HEK293 (cell line): ENCODE measurements around the gene DZIP1L.

Experiments
- CTCF ChIA-PET: fragments of 350-600 bp; formaldehyde crosslinking; extraction: SDS; loops from one replicate; lab custom pipeline; 2021; ENCODE audit warnings: antibody characterized with exemption; lab: Yijun Ruan, JAX
- POLR2A ChIA-PET: fragments of 300-600 bp; formaldehyde crosslinking; extraction: SDS; loops from one replicate; lab custom pipeline; 2020; ENCODE audit warnings: antibody characterized with exemption, inconsistent platforms; lab: Yijun Ruan, JAX
- H3K27ac ChIP-seq: fragments of 200-500 bp; sonication (Bioruptor generic); 2 replicates; pipeline ENCODE4 v1.5.1; 2014; ENCODE audit warnings: low read depth, low read length, control low read depth, inconsistent platforms; ENCODE audit errors: extremely low read depth
- H3K36me3 ChIP-seq, 2 experiments: fragments of 200-500 bp in 1 of 2; sonication (Bioruptor generic) in 1 of 2; 1 replicate in 1 of 2; 2 replicates in 1 of 2; pipeline ENCODE4 v1.5.1; 2014 to 2017; ENCODE audit warnings: inconsistent platforms in 2 of 2, low read length in 2 of 2; ENCODE audit not compliant: control insufficient read depth in 2 of 2, insufficient read depth in 1 of 2
- H3K4me1 ChIP-seq: fragments of 200-500 bp; sonication (Bioruptor generic); 2 replicates; pipeline ENCODE4 v1.5.1; 2014; ENCODE audit warnings: mild to moderate bottlenecking, low read length, inconsistent platforms; ENCODE audit not compliant: control insufficient read depth, insufficient read depth
- H3K4me3 ChIP-seq: 2 replicates; pipeline ENCODE4 v1.5.1; 2011; ENCODE audit warnings: low read depth, mild to moderate bottlenecking, control low read depth, low read length, moderate library complexity
- H3K9me3 ChIP-seq: fragments of 200-500 bp; sonication (Bioruptor generic); 2 replicates; pipeline ENCODE4 v1.5.1; 2014; ENCODE audit warnings: low read depth, low read length, inconsistent platforms; ENCODE audit not compliant: control insufficient read depth, insufficient read depth
- ATF2 ChIP-seq: fragments of 450-650 bp; formaldehyde crosslinking; IDR thresholded peaks from 2 replicates; pipeline ENCODE4 v1.5.1; 2016; ENCODE audit warnings: missing biosample characterization, missing genetic modification characterization, low read depth
- BCL11A ChIP-seq: fragments of 450-650 bp; formaldehyde crosslinking; IDR thresholded peaks from 2 replicates; pipeline ENCODE4 v1.5.1; 2016; ENCODE audit warnings: low read depth, missing biosample characterization, missing genetic modification characterization
- PRDM10 ChIP-seq: fragments of 450-650 bp; formaldehyde crosslinking; IDR thresholded peaks from 2 replicates; pipeline ENCODE4 v1.5.1; 2016; ENCODE audit warnings: missing biosample characterization, missing genetic modification characterization
- SP7 ChIP-seq: fragments of 450-650 bp; formaldehyde crosslinking; IDR thresholded peaks from 2 replicates; pipeline ENCODE4 v1.5.1; 2016; ENCODE audit warnings: missing biosample characterization, missing genetic modification characterization
- ZNF112 ChIP-seq: fragments of 450-650 bp; formaldehyde crosslinking; IDR thresholded peaks from 2 replicates; pipeline ENCODE4 v1.5.0; 2017; ENCODE audit warnings: missing biosample characterization, missing genetic modification characterization
- ZNF146 ChIP-seq: fragments of 450-650 bp; formaldehyde crosslinking; IDR thresholded peaks from 2 replicates; pipeline ENCODE4 v1.5.1; 2016; ENCODE audit warnings: missing biosample characterization, missing genetic modification characterization
- ZNF155 ChIP-seq: fragments of 450-650 bp; formaldehyde crosslinking; IDR thresholded peaks from 2 replicates; pipeline ENCODE4 v1.5.1; 2016; ENCODE audit warnings: missing biosample characterization, missing genetic modification characterization
- ZNF175 ChIP-seq: fragments of 450-650 bp; formaldehyde crosslinking; IDR thresholded peaks from 2 replicates; pipeline ENCODE4 v1.5.1; 2016; ENCODE audit warnings: missing biosample characterization, missing genetic modification characterization
- ZNF184 ChIP-seq: fragments of 450-650 bp; IDR thresholded peaks from 2 replicates; pipeline ENCODE4 v1.5.1; 2018; ENCODE audit warnings: missing biosample characterization, mild to moderate bottlenecking, missing genetic modification characterization
- ZNF24 ChIP-seq: fragments of 450-650 bp; formaldehyde crosslinking; IDR thresholded peaks from 2 replicates; pipeline ENCODE4 v1.5.1; 2016; ENCODE audit warnings: missing biosample characterization, missing genetic modification characterization
- ZNF335 ChIP-seq: fragments of 450-650 bp; formaldehyde crosslinking; conservative IDR thresholded peaks from 2 replicates; pipeline ENCODE4 v1.5.1; 2016; ENCODE audit warnings: missing biosample characterization, missing genetic modification characterization
- ZNF423 ChIP-seq: fragments of 450-650 bp; formaldehyde crosslinking; IDR thresholded peaks from 2 replicates; pipeline ENCODE4 v1.5.1; 2016; ENCODE audit warnings: missing biosample characterization, missing genetic modification characterization
- ZNF473 ChIP-seq: fragments of 450-650 bp; formaldehyde crosslinking; IDR thresholded peaks from 2 replicates; pipeline ENCODE4 v1.5.1; 2017; ENCODE audit warnings: missing biosample characterization, missing genetic modification characterization
- ZNF529 ChIP-seq: fragments of 450-650 bp; formaldehyde crosslinking; IDR thresholded peaks from 2 replicates; pipeline ENCODE4 v1.5.1; 2017; ENCODE audit warnings: missing genetic modification characterization, missing biosample characterization; ENCODE audit not compliant: insufficient replicate concordance
- ZNF561 ChIP-seq: fragments of 450-650 bp; IDR thresholded peaks from 2 replicates; pipeline ENCODE4 v1.5.1; 2018; ENCODE audit warnings: missing biosample characterization, missing genetic modification characterization, borderline replicate concordance
- ZNF610 ChIP-seq: fragments of 450-650 bp; formaldehyde crosslinking; IDR thresholded peaks from 2 replicates; pipeline ENCODE4 v1.5.1; 2016; ENCODE audit warnings: missing biosample characterization, missing genetic modification characterization, borderline replicate concordance
- ZNF626 ChIP-seq: fragments of 450-650 bp; sonication (Bioruptor Pico); formaldehyde crosslinking; IDR thresholded peaks from 2 replicates; pipeline ENCODE4 v1.5.1; 2018; ENCODE audit warnings: missing biosample characterization, missing genetic modification characterization, inconsistent platforms
- ZNF747 ChIP-seq: fragments of 450-650 bp; formaldehyde crosslinking; IDR thresholded peaks from 2 replicates; pipeline ENCODE4 v1.5.1; 2016; ENCODE audit warnings: missing biosample characterization, missing genetic modification characterization
- ZNF791 ChIP-seq: fragments of 450-650 bp; formaldehyde crosslinking; IDR thresholded peaks from 2 replicates; pipeline ENCODE4 v1.5.1; 2016; ENCODE audit warnings: missing biosample characterization, missing genetic modification characterization
- ZSCAN18 ChIP-seq: fragments of 450-650 bp; formaldehyde crosslinking; IDR thresholded peaks from 2 replicates; pipeline ENCODE4 v1.5.1; 2016; ENCODE audit warnings: missing biosample characterization, missing genetic modification characterization
- TF ChIP-seq, protein P1 (sequence below): fragments of 450-650 bp; formaldehyde crosslinking; IDR thresholded peaks from 2 replicates; pipeline ENCODE4 v1.5.1; 2016; ENCODE audit warnings: missing biosample characterization, missing genetic modification characterization, borderline replicate concordance
- TF ChIP-seq, protein P2 (sequence below): fragments of 450-650 bp; formaldehyde crosslinking; IDR thresholded peaks from 2 replicates; pipeline ENCODE4 v1.5.1; 2016; ENCODE audit warnings: missing biosample characterization, missing genetic modification characterization
- TF ChIP-seq, protein P3 (sequence below): fragments of 450-650 bp; formaldehyde crosslinking; IDR thresholded peaks from 2 replicates; pipeline ENCODE4 v1.5.1; 2016; ENCODE audit warnings: missing biosample characterization, missing genetic modification characterization

The DZIP1L gene

DNA sequence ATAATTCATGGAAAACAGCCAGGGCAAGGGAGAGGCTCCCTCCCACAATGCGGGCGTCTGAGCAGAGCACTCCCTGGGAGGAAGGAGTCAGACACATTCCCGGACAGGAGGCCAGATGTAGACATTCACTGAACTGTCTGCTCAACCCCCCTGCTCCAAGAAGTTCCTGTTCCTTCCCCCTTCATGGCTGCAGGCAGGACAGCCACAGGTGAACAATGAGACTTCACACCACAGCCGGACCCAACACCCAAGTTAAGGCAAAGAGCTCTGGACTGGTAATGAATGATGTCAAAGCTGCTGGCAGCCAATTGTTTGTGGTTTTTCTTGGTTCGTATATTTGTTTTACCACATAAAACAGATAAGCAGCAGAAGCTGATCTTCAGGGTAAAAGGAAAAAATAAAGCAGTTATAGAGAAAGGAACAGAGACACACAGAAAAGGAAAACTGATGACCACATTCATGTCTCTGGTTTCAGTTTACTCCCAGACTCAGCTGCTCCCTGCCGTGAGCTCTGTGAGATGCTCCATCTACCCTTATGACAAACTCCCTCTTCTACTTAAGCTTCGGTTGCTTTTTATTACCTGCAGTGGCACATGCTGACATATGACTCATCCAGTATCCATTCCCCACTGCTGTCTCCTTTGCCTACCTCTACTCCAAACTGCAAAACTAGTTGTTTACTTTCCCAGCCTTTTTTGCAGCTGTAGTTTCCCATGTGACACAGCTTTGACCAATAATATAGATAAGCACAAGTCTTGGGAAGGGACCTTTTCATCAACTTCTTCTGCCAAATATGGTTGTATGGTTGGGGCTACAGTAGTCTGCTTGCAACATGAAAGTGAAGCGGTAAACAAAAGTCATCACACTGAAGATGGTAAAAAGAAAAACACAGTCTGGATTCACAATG lies 33.1 kb downstream of the DZIP1L start:
- no peak overlapping the region for H3K4me3 ChIP-seq
- 0 out of 2 replicates have a peak, but pooled peaks cover 8% of the 10 kb centered on the region for H3K4me1 ChIP-seq
- H3K36me3 ChIP-seq, result peaks cover 0 to 75% of the 10 kb centered on the region in 2 experiments; a peak in 1 of 3 replicates
- ChIA-PET POLR2A (interaction anchor here (0.6 to 1.6 kb wide), 3 partner anchors 12 to 33 kb away, joined by 3 to 10 read pairs (median 5); partner anchors contain the start of gene DZIP1L), CTCF (interaction anchor here (0.8 to 2.2 kb wide), 7 partner anchors 9 to 397 kb away, joined by 3 to 16 read pairs (median 5); no protein-coding TSS in a partner anchor)
- H3K9me3 ChIP-seq, result no peaks in the 10 kb centered on the region
- H3K27ac ChIP-seq, result peak overlapping the region; percentile 43; the same call in 1 of the 2 replicates
- TF ChIP-seq ZNF423 (tag by site-specific recombination) (no peak), PRDM10 (tag by site-specific recombination) (peak; percentile 82), ZNF561 (tag by site-specific recombination) (peak; percentile 75), ZNF146 (tag by site-specific recombination) (no peak), ZNF529 (tag by site-specific recombination) (no peak), ZNF112 (no peak), ZNF175 (tag by site-specific recombination) (no peak), ATF2 (tag by site-specific recombination) (peak; percentile 38), ZNF610 (tag by site-specific recombination) (no peak), SP7 (tag by site-specific recombination) (peak; percentile 93), ZNF791 (tag by site-specific recombination) (no peak), ZNF155 (tag by site-specific recombination) (no peak), ZNF473 (no peak), ZNF626 (tag by site-specific recombination) (no peak), ZNF24 (tag by site-specific recombination) (peak; percentile 84), ZNF335 (tag by site-specific recombination) (no peak), ZNF184 (no peak; the same call in 1 of the 2 replicates), ZSCAN18 (tag by site-specific recombination) (no peak), ZNF747 (tag by site-specific recombination) (no peak), BCL11A (tag by site-specific recombination) (peak; percentile 58)
- TF ChIP-seq, protein P1, sequence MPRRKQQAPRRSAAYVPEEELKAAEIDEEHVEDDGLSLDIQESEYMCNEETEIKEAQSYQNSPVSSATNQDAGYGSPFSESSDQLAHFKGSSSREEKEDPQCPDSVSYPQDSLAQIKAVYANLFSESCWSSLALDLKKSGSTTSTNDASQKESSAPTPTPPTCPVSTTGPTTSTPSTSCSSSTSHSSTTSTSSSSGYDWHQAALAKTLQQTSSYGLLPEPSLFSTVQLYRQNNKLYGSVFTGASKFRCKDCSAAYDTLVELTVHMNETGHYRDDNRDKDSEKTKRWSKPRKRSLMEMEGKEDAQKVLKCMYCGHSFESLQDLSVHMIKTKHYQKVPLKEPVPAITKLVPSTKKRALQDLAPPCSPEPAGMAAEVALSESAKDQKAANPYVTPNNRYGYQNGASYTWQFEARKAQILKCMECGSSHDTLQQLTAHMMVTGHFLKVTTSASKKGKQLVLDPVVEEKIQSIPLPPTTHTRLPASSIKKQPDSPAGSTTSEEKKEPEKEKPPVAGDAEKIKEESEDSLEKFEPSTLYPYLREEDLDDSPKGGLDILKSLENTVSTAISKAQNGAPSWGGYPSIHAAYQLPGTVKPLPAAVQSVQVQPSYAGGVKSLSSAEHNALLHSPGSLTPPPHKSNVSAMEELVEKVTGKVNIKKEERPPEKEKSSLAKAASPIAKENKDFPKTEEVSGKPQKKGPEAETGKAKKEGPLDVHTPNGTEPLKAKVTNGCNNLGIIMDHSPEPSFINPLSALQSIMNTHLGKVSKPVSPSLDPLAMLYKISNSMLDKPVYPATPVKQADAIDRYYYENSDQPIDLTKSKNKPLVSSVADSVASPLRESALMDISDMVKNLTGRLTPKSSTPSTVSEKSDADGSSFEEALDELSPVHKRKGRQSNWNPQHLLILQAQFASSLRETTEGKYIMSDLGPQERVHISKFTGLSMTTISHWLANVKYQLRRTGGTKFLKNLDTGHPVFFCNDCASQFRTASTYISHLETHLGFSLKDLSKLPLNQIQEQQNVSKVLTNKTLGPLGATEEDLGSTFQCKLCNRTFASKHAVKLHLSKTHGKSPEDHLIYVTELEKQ (tag by site-specific recombination), result peak; percentile 82
- TF ChIP-seq, protein P2, sequence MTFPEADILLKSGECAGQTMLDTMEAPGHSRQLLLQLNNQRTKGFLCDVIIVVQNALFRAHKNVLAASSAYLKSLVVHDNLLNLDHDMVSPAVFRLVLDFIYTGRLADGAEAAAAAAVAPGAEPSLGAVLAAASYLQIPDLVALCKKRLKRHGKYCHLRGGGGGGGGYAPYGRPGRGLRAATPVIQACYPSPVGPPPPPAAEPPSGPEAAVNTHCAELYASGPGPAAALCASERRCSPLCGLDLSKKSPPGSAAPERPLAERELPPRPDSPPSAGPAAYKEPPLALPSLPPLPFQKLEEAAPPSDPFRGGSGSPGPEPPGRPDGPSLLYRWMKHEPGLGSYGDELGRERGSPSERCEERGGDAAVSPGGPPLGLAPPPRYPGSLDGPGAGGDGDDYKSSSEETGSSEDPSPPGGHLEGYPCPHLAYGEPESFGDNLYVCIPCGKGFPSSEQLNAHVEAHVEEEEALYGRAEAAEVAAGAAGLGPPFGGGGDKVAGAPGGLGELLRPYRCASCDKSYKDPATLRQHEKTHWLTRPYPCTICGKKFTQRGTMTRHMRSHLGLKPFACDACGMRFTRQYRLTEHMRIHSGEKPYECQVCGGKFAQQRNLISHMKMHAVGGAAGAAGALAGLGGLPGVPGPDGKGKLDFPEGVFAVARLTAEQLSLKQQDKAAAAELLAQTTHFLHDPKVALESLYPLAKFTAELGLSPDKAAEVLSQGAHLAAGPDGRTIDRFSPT (tag by site-specific recombination), result peak; percentile 80
- TF ChIP-seq, protein P3, sequence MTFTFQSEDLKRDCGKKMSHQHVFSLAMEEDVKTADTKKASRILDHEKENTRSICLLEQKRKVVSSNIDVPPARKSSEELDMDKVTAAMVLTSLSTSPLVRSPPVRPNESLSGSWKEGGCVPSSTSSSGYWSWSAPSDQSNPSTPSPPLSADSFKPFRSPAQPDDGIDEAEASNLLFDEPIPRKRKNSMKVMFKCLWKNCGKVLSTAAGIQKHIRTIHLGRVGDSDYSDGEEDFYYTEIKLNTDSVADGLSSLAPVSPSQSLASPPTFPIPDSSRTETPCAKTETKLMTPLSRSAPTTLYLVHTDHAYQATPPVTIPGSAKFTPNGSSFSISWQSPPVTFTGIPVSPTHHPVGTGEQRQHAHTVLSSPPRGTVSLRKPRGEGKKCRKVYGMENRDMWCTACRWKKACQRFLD (tag by site-specific recombination), result no peak
